GM15510 (cell line): ENCODE data around the gene NUP58.

ENCODE experiments used
- POLR2A ChIP-seq: IDR thresholded peaks from 3 replicates; pipeline ENCODE4 v1.6.1; 2011; ENCODE audit warnings: borderline replicate concordance; ENCODE audit not compliant: insufficient read length; ENCODE audit errors: extremely low read depth

Gene NUP58

DNA sequence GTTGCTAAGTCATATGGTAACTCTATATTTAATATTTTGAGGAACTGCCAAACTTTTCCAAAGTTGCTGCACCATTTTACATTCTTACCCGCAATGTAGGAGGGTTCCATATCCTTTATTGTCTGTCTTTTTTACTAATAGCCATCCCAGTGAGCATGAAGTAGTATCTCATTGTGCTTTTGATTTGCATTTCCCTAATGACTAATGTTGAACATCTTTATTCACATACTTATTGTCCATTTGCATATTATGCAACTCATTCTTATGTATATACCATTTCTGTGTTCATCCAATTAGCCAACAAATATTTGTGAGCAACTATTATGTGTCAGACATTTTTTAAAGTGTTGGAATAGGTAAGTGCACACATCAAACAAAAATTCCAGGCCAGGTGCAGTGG lies 50.0 kb downstream of the NUP58 start:
- TF ChIP-seq POLR2A: no peak

DNA sequence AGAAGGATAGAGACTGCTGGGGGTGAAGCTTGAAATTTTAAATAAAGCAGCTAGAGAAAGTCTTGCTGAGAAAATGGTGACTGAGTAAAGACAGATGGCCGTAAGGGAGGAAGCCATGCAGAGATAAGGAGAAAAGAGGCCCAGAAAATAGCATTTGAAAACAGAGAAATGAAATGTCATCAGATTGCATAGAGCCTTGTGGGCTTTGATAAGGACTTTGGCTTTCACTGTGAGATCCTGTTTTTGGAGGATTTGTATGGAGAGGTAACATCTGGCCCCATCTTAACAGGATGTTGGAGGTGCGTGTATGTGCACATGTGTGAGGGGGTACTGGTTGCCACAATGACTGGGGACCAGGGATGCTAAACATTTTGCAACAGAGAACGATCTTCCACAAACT lies 50.8 kb downstream of the NUP58 start:
- no peak for TF ChIP-seq POLR2A

DNA sequence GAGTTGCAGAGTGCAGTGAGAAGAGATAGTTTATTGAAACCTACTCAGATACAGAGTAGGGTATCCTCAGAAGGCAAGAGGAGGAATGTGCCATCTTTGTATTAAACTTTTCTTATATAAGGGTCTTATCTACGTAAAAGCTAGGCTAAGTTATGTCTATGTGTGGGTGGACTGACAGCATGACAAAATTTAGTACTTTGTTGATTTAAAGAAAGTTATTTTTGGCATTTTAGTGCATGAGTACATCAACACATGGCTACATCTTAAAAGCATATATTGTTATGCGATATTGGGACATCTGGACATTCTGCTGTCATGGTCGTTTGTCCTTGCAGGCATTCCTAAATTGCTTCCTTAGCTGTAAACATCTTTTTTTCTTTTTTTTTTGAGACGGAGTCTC lies 51.4 kb downstream of the NUP58 start:
- TF ChIP-seq POLR2A: no peak

DNA sequence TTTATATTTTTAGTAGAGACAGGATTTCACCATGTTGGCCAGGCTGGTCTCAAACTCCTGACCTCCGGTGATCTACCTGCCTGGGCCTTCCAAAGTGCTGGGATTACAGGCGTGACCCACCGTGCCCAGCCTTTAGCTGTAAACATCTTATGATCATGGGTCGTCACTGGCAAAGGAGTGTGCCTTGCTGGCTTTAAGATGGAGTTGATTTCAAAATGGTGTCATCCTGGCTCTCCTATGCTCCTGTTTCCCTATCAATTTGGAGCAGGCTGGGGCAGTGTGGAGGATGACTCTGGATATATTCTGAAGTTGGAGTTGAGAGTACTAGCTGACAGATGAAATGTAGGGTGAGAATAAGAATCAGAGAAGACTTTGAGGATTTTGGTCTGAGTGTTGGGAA lies 51.9 kb downstream of the NUP58 start:
- no peak for TF ChIP-seq POLR2A

DNA sequence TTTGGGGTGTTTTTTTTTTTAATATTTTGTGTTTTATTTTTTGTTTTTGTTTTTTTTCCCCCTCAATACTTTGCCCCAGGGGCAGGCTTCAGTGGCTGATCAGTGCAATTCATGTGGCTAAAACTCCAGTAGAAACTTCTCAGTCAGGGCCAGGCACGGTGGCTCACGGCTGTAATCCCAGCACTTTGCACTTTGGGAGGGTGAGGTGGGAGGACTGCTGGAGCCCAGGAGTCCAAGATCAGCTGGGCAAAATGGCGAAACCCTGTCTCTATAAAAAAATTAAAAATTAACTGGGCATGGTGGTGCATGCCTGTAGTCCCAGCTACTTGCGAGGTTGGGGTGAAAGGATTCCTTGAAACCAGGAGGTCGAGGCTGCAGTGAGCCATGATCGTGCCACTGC lies 53.0 kb downstream of the NUP58 start:
- TF ChIP-seq POLR2A: no peak

DNA sequence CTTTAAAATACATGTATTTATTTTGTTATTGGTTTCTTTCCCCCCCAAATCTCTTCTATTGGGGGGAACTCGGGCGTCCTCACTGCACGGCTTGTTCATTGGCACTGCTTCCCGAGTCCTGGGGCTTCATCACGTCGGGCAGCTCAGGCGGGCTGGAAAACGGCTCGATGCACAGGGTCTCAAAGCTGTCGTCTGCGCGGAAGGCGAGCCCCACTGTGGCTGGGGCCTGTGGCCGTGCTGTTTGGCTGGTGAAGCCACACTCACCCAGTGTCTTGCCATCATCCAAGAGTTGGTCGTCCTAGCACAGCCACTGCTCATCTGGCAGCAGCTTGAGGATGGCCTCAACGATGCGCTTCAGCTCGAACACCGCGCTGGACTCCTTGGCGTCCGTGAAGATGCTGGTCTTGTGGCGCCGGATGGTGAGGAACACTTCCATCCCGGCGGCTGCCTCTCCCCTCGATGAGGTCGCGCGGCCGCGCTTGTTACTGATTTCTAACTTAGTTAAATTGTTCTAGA lies 64.4 kb downstream of the NUP58 start:
- TF ChIP-seq POLR2A: no peak

DNA sequence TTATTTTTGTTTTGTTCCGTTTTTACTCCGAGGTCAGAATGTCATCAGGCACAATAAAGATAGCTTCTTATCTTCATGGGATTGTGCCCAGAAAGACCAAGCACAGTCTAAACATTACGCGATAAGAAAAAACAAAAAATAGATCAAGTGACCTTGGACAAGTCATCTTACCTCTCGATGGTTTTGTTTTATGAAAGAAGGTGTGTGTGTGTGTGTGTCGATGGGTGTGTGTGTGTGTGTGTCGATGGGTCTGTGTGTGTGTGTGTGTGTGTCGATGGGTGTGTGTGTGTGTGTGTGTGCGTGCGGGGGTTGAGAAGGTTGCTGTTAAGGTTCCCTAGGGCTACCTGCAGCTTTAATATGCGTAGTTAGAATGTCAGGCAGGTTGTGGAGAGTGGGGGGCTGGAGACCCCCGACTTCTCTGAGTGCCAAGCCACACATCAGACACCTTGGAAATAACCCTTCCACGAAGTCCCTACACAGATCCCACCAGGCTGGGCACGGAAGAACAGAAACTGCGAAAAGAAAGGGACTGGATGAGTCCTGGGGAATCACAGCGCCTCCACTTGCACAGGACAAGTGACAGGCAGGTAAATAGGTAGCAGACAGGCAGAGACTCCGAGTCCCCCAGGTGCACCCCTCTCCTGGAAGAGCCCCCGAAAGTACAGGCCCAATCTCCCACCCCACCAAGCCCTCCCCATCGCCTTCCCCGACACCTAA lies 69.9 kb downstream of the NUP58 start:
- no peak for TF ChIP-seq POLR2A

DNA sequence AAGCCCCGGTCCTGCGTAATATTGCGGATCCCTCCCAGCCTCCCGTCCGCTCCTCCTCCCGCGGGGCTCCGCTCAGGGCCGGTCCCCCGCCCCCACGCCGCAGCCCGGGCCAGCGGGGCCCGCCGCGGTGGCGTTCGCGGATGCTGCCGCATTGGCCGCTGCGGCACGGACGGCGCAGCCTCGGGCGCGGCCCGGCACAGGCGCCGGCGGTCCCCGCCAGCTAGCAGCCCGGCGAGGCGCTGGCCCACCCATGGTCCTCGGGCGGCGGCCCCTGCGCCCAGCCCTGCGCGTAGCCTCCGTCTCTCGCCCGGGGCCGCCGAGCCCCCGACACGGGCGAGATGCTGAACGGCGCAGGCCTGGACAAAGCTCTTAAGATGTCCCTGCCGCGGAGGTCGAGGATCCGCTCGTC lies 70.5 kb downstream of the NUP58 start, which contains the start of gene ATP8A2:
TSS of gene ATP8A2 (plus strand) at position 100 of the 409 bp plus-strand sequence. CDS start at position 339, 239 bp downstream.
- no peak for TF ChIP-seq POLR2A

DNA sequence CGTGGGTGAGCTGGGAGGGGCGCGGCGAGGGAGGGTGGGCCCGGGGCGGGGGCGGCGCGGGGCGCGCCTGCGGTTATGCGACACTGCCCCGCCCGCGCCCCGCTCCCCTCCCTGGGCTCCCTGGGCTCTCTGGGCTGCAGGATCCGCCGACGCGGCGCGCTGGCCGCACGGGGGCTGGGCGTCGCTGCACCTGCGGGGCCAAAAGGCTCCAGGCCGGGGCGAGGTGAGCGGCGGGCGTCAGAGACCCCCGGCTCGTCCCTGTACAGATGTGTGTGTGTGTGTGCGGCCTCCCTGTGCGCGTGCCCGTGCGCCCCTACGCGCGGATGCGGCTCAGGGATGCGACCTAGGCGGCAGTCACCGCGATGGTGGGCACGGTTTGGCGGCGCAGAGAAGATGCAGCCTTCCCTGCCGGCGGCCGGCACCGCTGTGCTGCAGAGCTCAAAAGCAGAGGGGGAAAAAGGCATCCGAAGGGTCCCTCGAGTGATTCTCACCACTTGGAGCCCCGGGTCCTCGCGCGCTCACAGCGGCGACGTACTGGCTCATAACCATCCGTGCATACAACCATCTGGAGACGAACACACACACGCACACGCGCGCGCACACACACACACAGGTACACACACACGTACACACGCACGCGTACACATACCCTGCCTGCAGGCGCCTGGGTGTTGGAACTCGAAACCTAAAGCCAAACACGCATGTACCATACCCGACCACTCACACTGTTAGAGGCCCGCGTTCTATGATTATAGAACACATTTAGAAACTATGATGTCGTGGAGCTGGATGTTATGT lies 71.1 kb downstream of the NUP58 start:
- no peak for TF ChIP-seq POLR2A

DNA sequence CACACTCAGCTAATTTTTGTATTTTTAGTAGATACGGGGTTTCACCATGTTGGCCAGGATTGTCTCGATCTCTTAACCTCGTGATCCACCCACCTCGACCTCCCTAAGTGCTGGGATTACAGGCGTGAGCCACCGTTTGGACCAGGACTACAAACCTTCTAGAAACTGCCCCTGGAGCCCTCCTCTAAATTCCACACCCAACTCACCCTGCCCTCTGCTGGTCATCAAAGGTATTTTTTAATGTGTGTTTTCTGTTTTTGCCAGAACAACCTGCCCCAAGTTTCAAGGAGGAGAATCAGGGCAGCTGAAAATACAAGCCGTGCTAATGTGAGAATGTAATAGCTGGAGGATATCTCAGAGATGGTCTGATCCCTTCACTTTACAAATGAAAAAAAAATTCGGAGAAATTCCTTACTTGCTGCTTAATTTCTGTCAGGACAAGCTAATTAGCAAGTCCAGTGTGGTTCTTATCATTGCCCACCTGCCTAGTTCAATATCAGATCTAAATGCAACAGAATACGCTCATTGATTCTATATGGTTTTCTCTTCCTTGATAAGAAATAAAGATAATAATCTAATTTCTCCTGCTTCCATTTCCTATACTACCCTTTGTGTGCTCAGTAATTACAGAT lies 74.4 kb downstream of the NUP58 start:
- no peak for TF ChIP-seq POLR2A

DNA sequence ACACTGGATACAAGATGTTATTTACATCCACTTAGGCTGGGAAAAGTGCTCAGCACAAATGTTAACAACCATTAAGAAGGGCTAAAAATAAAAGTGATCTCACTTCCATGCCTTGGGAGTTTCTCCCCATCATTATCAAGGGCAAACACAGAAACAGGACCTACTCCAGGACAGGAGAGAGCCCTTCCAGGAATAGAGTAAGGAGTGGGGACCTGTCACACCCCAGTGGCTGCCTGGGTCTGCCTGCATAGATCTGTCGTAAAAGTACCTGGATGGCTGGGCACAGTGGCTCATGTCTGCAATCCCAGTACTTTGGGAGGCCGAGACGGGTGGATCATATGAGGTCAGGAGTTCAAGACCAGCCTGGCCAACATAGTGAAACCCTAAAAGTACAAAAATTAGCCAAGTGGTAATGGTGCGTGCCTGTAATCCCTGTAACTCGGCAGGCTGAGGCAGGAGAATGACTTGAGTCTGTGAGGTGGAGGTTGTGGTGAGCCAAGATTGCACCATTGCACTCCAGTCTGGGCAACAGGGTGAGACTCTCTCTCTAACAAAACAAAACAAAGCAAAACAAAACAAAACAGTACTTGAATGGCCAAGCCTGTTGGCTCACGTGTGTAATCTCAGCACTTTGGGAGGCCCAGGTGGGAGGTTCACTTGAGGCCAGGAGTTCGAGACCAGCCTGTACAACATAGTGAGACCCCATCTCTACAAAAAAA lies 76.0 kb downstream of the NUP58 start:
- no peak for TF ChIP-seq POLR2A

DNA sequence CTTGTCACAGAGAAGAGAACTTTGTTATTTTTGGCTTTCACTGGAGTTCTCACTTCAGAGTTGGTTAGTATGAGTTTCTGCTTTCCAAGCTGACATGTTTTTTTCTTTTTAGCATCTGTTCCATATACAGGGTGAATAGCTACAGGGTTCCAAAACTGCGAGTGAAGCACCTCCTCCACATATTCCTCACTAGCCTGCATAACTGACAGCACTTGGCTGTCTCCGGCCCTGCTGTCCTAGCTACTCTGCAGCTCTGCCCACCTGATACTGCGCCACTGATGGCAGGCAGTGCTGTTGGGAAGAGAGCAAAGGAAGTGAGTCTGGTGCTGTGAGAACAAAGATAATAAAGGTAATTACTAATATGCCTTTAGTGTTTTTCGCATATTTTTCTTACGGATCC lies 77.1 kb downstream of the NUP58 start:
- no peak for TF ChIP-seq POLR2A

DNA sequence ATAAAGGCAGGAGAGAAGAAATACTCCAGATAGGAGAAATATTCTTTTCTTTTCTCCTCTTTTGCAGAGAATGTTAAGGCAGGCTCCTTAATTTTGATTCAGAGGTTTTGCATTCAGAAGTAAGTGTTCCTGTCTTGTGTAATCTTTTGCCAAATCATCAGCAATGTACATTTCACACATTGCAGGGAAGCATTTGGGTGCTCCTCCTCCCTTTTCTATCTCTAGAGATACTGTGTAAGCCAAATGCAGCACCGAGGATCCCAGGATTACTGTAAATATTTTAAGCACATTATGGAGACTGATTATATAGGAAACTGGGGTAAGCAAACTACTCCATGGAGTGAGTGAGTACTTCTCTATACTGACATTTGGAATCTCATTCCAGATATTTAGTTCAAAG lies 77.6 kb downstream of the NUP58 start:
- no peak for TF ChIP-seq POLR2A

DNA sequence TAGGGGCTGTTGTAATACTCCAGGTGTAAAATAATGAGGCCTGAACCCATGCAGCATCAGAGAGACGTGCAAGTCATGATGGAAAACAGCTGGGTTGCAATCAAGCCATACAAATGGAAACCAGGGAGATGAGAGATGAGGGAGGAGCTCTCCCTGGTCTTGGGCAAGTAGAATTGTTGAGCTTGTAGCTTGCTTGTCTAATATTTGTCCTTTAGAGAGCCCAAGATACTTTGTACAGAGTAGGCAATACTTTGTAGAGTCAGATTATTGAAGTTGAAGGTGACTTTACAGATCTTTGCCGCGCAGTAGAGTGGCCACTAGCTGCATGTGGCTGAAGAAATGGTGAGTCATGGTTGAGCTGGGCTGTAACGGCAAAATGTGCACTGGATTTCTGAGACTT lies 78.7 kb downstream of the NUP58 start:
- TF ChIP-seq POLR2A: no peak
